Measurements from ENCODE around the gene PIGH.

- TF ChIP-seq, protein P1, sequence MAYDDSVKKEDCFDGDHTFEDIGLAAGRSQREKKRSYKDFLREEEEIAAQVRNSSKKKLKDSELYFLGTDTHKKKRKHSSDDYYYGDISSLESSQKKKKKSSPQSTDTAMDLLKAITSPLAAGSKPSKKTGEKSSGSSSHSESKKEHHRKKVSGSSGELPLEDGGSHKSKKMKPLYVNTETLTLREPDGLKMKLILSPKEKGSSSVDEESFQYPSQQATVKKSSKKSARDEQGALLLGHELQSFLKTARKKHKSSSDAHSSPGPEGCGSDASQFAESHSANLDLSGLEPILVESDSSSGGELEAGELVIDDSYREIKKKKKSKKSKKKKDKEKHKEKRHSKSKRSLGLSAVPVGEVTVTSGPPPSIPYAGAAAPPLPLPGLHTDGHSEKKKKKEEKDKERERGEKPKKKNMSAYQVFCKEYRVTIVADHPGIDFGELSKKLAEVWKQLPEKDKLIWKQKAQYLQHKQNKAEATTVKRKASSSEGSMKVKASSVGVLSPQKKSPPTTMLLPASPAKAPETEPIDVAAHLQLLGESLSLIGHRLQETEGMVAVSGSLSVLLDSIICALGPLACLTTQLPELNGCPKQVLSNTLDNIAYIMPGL (CRISPR knock-in tag; IDR thresholded peaks at IDR 0.05; ENCODE audit: borderline replicate concordance): no peak
- TF ChIP-seq POLR2A (IDR thresholded peaks at IDR 0.05; ENCODE audit: low read length): no peak
- TF ChIP-seq SMC3 (IDR thresholded peaks at IDR 0.05): no peak
- no peak for TF ChIP-seq HOXA7 (CRISPR knock-in tag; IDR thresholded peaks at IDR 0.05)
- TF ChIP-seq RCOR1 (IDR thresholded peaks at IDR 0.05; ENCODE audit: low read depth, low read length): no peak
- TF ChIP-seq CTCF (IDR thresholded peaks at IDR 0.05): no peak
- no peak for TF ChIP-seq JUNB (IDR thresholded peaks at IDR 0.05)
- no peak for TF ChIP-seq CHD4 (IDR thresholded peaks at IDR 0.05; ENCODE audit: borderline replicate concordance)
- no peak for TF ChIP-seq MAZ (IDR thresholded peaks at IDR 0.05; ENCODE audit: borderline replicate concordance, low read depth, low read length)
Measured at GRCh38 chr14:67551123-67551522, 48.9 kb downstream of the PIGH start.
